Measurements from ENCODE around the gene JCHAIN. TPM values are rescaled to one million over a fixed set of nuclear protein-coding genes. Genes with fewer than 3 reads are reported as not detected.

Gene JCHAIN
- total RNA-seq, result not detected

- H3K4me3 Mint-ChIP-seq, result no peak within 1 kb of the TSS
- intact Hi-C loops (cut with micrococcal nuclease), result no loop called here
- H3K36me3 Mint-ChIP-seq (ENCODE audit: low read depth), result no peaks in the 10 kb centered on the region
- no peak for TF ChIP-seq CTCF (IDR thresholded peaks at IDR 0.05)
- peaks cover 5% of the 10 kb centered on the region for H3K4me1 Mint-ChIP-seq (ENCODE audit: low read depth)
- no peaks in the 10 kb centered on the region for H3K27me3 Mint-ChIP-seq
- no peak within 1 kb of the TSS for H3K27ac Mint-ChIP-seq
- no peaks in the 10 kb centered on the region for H3K9me3 Mint-ChIP-seq
- POLR2A ChIA-PET, result no interaction called here
- CTCF ChIA-PET, result interaction anchor here (1.6 kb wide), 1 partner anchor 65 kb away, joined by 4 read pairs; no protein-coding TSS in a partner anchor
- ATAC-seq (no peak), DNase-seq (no peak)
Measured at GRCh38 chr4:70666369-70666768, at the start of gene JCHAIN. Gene JCHAIN (minus strand): TSS chr4:70666508. CDS start chr4:70666490, 18 bp downstream.

GRCh38 chr4:70715097-70715496 lies 48.8 kb upstream of the JCHAIN start:
- intact Hi-C loops (cut with micrococcal nuclease), result no loop called here
- Mint-ChIP-seq H3K36me3 (ENCODE audit: low read depth) (peaks cover 1% of the 10 kb centered on the region), H3K9me3 (no peaks in the 10 kb centered on the region), H3K27me3 (no peaks in the 10 kb centered on the region), H3K4me3 (no peak overlapping the region), H3K4me1 (ENCODE audit: low read depth) (peaks cover 38% of the 10 kb centered on the region), H3K27ac (peak overlapping the region; percentile 44)
- POLR2A ChIA-PET, result interaction anchor here (1.0 kb wide), 1 partner anchor 25 kb away, joined by 3 read pairs; no protein-coding TSS in a partner anchor
- TF ChIP-seq CTCF (IDR thresholded peaks at IDR 0.05), result no peak
- CTCF ChIA-PET, result interaction anchor here (0.9 to 1.4 kb wide), 2 partner anchors 15 to 25 kb away, joined by 3 read pairs; no protein-coding TSS in a partner anchor
- ATAC-seq (no peak), DNase-seq (peak; percentile 30)

DNA sequence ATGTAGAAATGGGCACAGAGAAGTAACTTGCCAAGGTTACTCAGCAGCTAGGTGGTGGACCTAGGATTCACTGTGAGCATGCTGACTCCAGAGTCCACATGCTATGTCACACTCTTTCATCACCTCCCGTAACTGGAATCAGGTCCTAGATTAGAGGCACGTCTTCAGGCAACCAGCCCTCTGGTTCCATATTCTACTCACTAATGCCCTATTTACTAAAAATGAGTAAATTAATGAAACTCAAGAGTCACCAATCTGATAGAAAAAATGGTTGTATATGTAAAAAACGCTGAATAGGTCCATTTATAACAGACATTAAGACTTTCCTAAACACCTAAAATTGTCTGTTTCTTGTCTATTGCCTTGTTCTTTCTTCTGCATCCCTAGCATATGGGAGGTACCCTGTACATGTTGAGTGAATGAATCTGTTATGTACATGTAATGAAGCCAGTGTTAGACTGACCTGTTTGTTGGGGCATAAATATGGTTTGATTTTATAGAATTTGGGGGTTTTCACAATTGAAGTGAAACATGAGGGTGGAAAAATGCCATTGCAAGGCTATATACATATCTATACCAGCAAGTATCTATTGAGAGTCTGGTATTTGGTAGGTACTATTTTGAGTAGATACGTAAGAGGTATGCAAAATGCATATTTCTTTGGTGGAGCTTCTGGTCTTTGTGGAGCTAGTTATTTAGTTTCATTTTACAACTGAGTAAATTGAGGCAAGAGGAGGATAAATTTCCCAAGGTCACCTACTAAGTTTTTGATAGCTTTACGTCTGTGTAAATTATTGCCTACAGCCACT lies 48.0 kb upstream of the JCHAIN start:
- ChIA-PET CTCF (interaction anchor here (1.3 to 1.4 kb wide), 2 partner anchors 8 to 24 kb away, joined by 3 to 4 read pairs; no protein-coding TSS in a partner anchor), POLR2A (no interaction called here)
- H3K9me3 Mint-ChIP-seq, result no peaks in the 10 kb centered on the region
- H3K4me1 Mint-ChIP-seq (ENCODE audit: low read depth), result peaks cover 45% of the 10 kb centered on the region
- peaks cover 1% of the 10 kb centered on the region for H3K36me3 Mint-ChIP-seq (ENCODE audit: low read depth)
- H3K27ac Mint-ChIP-seq, result peak overlapping the region; percentile 37
- no peak for TF ChIP-seq CTCF (IDR thresholded peaks at IDR 0.05)
- no peaks in the 10 kb centered on the region for H3K27me3 Mint-ChIP-seq
- DNase-seq (no peak), ATAC-seq (no peak)
- H3K4me3 Mint-ChIP-seq, result no peak overlapping the region
- intact Hi-C loops (cut with micrococcal nuclease), result no loop called here

DNA sequence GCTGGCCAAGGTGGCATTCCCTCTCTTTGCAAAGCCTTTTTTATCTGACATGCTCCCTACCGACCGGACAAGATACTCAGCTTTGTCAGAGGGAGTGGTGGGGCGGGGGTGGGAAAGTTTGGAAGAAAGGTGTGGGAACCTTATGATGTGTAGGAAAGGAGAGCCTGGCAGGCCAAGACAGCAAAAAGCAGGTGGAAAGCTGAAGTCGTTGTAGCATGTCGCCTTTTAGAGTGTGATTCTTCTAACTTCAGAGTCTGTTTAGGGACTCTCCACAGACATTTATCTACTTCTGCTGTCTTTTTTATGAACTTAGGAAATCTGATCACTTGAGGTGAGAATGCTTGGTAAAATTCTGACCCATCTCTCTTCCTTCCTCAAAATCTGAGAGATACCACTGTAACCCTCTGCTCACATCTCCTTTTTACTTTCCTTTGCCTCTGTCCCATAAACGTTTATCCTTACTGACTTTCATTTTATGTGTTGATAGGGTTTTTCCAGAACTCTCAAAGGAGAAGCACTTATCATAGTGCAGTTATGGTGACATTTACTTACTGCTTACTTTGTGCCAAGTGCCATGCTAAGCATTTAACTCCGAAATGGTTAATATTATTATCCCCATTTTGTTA lies 47.3 kb upstream of the JCHAIN start:
- TF ChIP-seq CTCF (IDR thresholded peaks at IDR 0.05), result no peak
- POLR2A ChIA-PET, result no interaction called here
- Mint-ChIP-seq H3K27me3 (no peaks in the 10 kb centered on the region), H3K27ac (peak overlapping the region; percentile 47), H3K36me3 (ENCODE audit: low read depth) (peaks cover 1% of the 10 kb centered on the region), H3K9me3 (no peaks in the 10 kb centered on the region), H3K4me3 (no peak overlapping the region), H3K4me1 (ENCODE audit: low read depth) (peaks cover 48% of the 10 kb centered on the region)
- CTCF ChIA-PET, result interaction anchor here (1.3 kb wide), 1 partner anchor 9 kb away, joined by 4 read pairs; no protein-coding TSS in a partner anchor
- peak; percentile 34 for ATAC-seq
- DNase-seq, result no peak
- intact Hi-C loops (cut with micrococcal nuclease), result no loop called here
